Caco-2 (cell line): Measurements from ENCODE around the gene SBF2. TPM values are rescaled to one million over a fixed set of nuclear protein-coding genes. Genes with fewer than 3 reads are reported as not detected.
A peak's percentile ranks its signal among the peaks of the same experiment; 100 is the strongest.

Source experiments
- BruUV-seq: library from RNA; stranded (reverse); fragments of 400-500 nt; replicated peaks from 2 replicates; lab custom pipeline; 2021; lab: Mats Ljungman, UMichigan
- CTCF ChIA-PET: fragments of 300-600 bp; sonication (Branson Sonifier 250); formaldehyde crosslinking; loops from one replicate; lab custom pipeline; 2022; ENCODE audit warnings: antibody characterized with exemption; lab: Charles Lee
- POLR2A ChIA-PET: fragments of 300-600 bp; sonication (Branson Sonifier 250); formaldehyde crosslinking; loops from one replicate; lab custom pipeline; 2022; ENCODE audit warnings: antibody characterized with exemption; lab: Charles Lee
- DNase-seq, 2 experiments: peaks; one replicate each; pipeline versions ENCODE4 v3.0.0 to v3.0.0-alpha.2; 2020 to 2022
- H3K27me3 ChIP-seq: replicated peaks from 2 replicates; pipeline ENCODE4 v1.6.0; 2011; ENCODE audit warnings: low read length; ENCODE audit not compliant: control insufficient read depth, insufficient read depth
- H3K36me3 ChIP-seq: 2 replicates; pipeline ENCODE4 v1.5.1; 2011; ENCODE audit warnings: low read length; ENCODE audit not compliant: control insufficient read depth, insufficient read depth
- H3K4me1 ChIP-seq: fragments of 250-450 bp; sonication (Bioruptor Pico); 2 replicates; pipeline ENCODE4 v1.5.1; 2020; ENCODE audit warnings: mild to moderate bottlenecking
- H3K4me3 ChIP-seq: 2 replicates; pipeline ENCODE4 v1.5.1; 2011; ENCODE audit warnings: low read depth, mild to moderate bottlenecking, control low read depth, low read length
- H3K9me3 ChIP-seq: fragments of 250-450 bp; sonication (Bioruptor Pico); 2 replicates; pipeline ENCODE4 v1.5.1; 2020; ENCODE audit warnings: mild to moderate bottlenecking, moderate library complexity
- H3K27ac Mint-ChIP-seq: one replicate; pipeline ENCODE4 v1.8.0; 2022; ENCODE audit warnings: mixed read lengths; ENCODE audit not compliant: unreplicated experiment
- H3K27me3 Mint-ChIP-seq: one replicate; pipeline ENCODE4 v1.8.0; 2022; ENCODE audit warnings: mixed read lengths; ENCODE audit not compliant: insufficient read depth, unreplicated experiment
- H3K36me3 Mint-ChIP-seq: one replicate; pipeline ENCODE4 v1.8.0; 2022; ENCODE audit warnings: mild to moderate bottlenecking, mixed read lengths; ENCODE audit not compliant: insufficient read depth, unreplicated experiment
- H3K4me1 Mint-ChIP-seq: one replicate; pipeline ENCODE4 v1.8.0; 2022; ENCODE audit warnings: low read depth, mixed read lengths; ENCODE audit not compliant: unreplicated experiment
- H3K4me3 Mint-ChIP-seq: one replicate; pipeline ENCODE4 v1.8.0; 2022; ENCODE audit warnings: mild to moderate bottlenecking, moderate library complexity, mixed read lengths; ENCODE audit not compliant: unreplicated experiment
- H3K9me3 Mint-ChIP-seq: one replicate; pipeline ENCODE4 v1.8.0; 2022; ENCODE audit warnings: mixed read lengths; ENCODE audit not compliant: unreplicated experiment
- CTCF ChIP-seq, 2 experiments: fragments of 200-600 bp in 1 of 2; IDR thresholded peaks; 1 replicate in 1 of 2; 2 replicates in 1 of 2; pipeline versions ENCODE4 v1.5.1 to v1.8.0; 2011 to 2022; ENCODE audit warnings: antibody characterized with exemption in 1 of 2, control low read depth in 1 of 2, inconsistent platforms in 1 of 2, low read depth in 1 of 2, low read length in 1 of 2, mild to moderate bottlenecking in 1 of 2, moderate library complexity in 1 of 2; ENCODE audit not compliant: insufficient read depth in 1 of 2, severe bottlenecking in 1 of 2, unreplicated experiment in 1 of 2
- intact Hi-C: fragments of 100-400 bp; cut with micrococcal nuclease; formaldehyde crosslinking; loops from one replicate; pipeline ENCODE4 v1.10.0; 2022; ENCODE audit not compliant: unreplicated experiment
- total RNA-seq: library from RNA; stranded (reverse); gene quantifications from 2 replicates; pipeline ENCODE4 v1.2.3, GENCODE V29; 2022

Gene SBF2
- total RNA-seq, 1 experiment from 2014 or later = 72.2 TPM

- TF ChIP-seq CTCF (IDR thresholded peaks at IDR 0.05; ENCODE audit: insufficient read depth in 1 of 2, low read depth in 1 of 2, low read length in 1 of 2, severe bottlenecking in 1 of 2, unreplicated experiment in 1 of 2) = no peak
- Mint-ChIP-seq H3K36me3 (peaks cover 65% of the 10 kb centered on the region), H3K9me3 (no peaks in the 10 kb centered on the region), H3K27ac (peak overlapping the region; percentile 40), H3K4me3 (no peak overlapping the region), H3K4me1 (peaks cover 16% of the 10 kb centered on the region), H3K27me3 (no peaks in the 10 kb centered on the region)
- H3K36me3 ChIP-seq = no peaks in the 10 kb centered on the region; the same call in 1 of the 2 replicates
- H3K4me3 ChIP-seq = no peak overlapping the region
- intact Hi-C loops = no loop called here
- peaks cover 7% of the 10 kb centered on the region; the same call in 1 of the 2 replicates for H3K4me1 ChIP-seq
- H3K27me3 ChIP-seq = no peaks in the 10 kb centered on the region
- H3K9me3 ChIP-seq = no peaks in the 10 kb centered on the region
- DNase-seq = no peak
- ChIA-PET POLR2A (interaction anchor here (0.6 kb wide), 1 partner anchor 248 kb away, joined by 3 read pairs; no protein-coding TSS in a partner anchor), CTCF (interaction anchor here (0.6 kb wide), 1 partner anchor 169 kb away, joined by 3 read pairs; no protein-coding TSS in a partner anchor)
- no TSS peak for BruUV-seq
Observed at GRCh38 chr11:9803685-9804418, 490.2 kb downstream of the SBF2 start.

DNA sequence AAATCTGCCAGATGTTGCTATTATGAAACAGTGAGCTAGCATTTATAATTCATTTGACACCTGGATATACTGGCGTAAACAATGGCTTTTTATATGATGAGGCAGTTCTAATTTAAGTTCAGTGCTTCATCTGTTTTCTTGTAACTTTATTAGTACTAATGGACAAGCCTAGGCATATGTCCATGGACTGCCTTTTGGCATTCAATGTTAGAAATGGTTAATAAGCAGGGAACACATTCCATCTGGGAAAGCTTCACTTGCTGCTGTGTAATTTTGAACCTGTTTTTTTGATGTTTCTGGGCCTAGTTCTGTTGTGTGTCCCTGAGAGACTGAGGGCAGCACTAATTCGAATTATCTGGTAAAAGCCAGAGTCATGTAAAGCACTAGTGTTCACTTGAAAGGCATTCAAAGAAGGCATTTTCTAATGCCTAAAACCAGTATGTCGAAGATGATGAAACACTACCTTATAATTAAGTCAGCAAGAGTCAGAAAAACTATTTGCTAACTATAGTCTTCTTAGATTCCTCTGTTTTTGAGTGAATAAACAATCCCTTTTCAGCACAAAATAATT lies 491.6 kb downstream of the SBF2 start:
- DNase-seq = peak in 1 of 2 experiments; percentile 18
- no peaks in the 10 kb centered on the region for H3K27me3 ChIP-seq
- Mint-ChIP-seq H3K36me3 (peaks cover 56% of the 10 kb centered on the region), H3K27me3 (no peaks in the 10 kb centered on the region), H3K4me1 (peaks cover 16% of the 10 kb centered on the region), H3K9me3 (no peaks in the 10 kb centered on the region), H3K27ac (peak overlapping the region; percentile 93), H3K4me3 (no peak overlapping the region)
- no peaks in the 10 kb centered on the region for H3K9me3 ChIP-seq
- ChIA-PET POLR2A (interaction anchor here (0.7 kb wide), 1 partner anchor 54 kb away, joined by 4 read pairs; no protein-coding TSS in a partner anchor), CTCF (no interaction called here)
- no peak for TF ChIP-seq CTCF (IDR thresholded peaks at IDR 0.05; ENCODE audit: insufficient read depth in 1 of 2, low read depth in 1 of 2, low read length in 1 of 2, severe bottlenecking in 1 of 2, unreplicated experiment in 1 of 2)
- H3K4me3 ChIP-seq = no peak overlapping the region
- TSS peak; percentile 46 for BruUV-seq
- H3K36me3 ChIP-seq = no peaks in the 10 kb centered on the region; the same call in 1 of the 2 replicates
- peaks cover 7% of the 10 kb centered on the region; the same call in 1 of the 2 replicates for H3K4me1 ChIP-seq
- intact Hi-C loops = no loop called here

GRCh38 chr11:9799886-9800285 lies 494.1 kb downstream of the SBF2 start:
- Mint-ChIP-seq H3K27me3 (no peaks in the 10 kb centered on the region), H3K27ac (no peak overlapping the region), H3K4me3 (no peak overlapping the region), H3K9me3 (no peaks in the 10 kb centered on the region), H3K4me1 (peaks cover 16% of the 10 kb centered on the region), H3K36me3 (peaks cover 32% of the 10 kb centered on the region)
- CTCF ChIA-PET = no interaction called here
- DNase-seq = no peak
- Histone ChIP-seq H3K4me3 (no peak overlapping the region), H3K9me3 (no peaks in the 10 kb centered on the region), H3K27me3 (no peaks in the 10 kb centered on the region), H3K36me3 (peaks cover 1% of the 10 kb centered on the region; the same call in 1 of the 2 replicates), H3K4me1 (peaks cover 7% of the 10 kb centered on the region; the same call in 1 of the 2 replicates)
- TF ChIP-seq CTCF (IDR thresholded peaks at IDR 0.05; ENCODE audit: insufficient read depth in 1 of 2, low read depth in 1 of 2, low read length in 1 of 2, severe bottlenecking in 1 of 2, unreplicated experiment in 1 of 2) = no peak
- BruUV-seq = no TSS peak
- intact Hi-C loops = no loop called here
- POLR2A ChIA-PET = no interaction called here
